Ovary (tissue), 3 donors: ENCODE measurements around the gene STXBP1.
A peak's percentile ranks its signal among the peaks of the same experiment; 100 is the strongest.

Experiments
- CTCF ChIP-seq, 3 donors: fragments of 450-650 bp in 2 of 3; fragments of 200-600 bp in 1 of 3; IDR thresholded peaks; one replicate each; pipeline versions ENCODE4 v1.5.1 to v1.8.0; 2016 to 2022; ENCODE audit warnings: antibody characterized with exemption in 3 of 3, mild to moderate bottlenecking in 1 of 3
- POLR2A ChIP-seq: fragments of 450-650 bp; IDR thresholded peaks from one replicate; pipeline ENCODE4 v1.6.1; 2017; ENCODE audit warnings: antibody characterized with exemption, mild to moderate bottlenecking, moderate library complexity
- donor health status: DM: no; HTN: no; CAD: no.

- peak; percentile 93 for TF ChIP-seq POLR2A
- peak; percentile 92 to 100 (median 100) for TF ChIP-seq CTCF (IDR thresholded peaks at IDR 0.05)
Measured at GRCh38 chr9:127734747-127735529, 122.9 kb downstream of the STXBP1 start, which contains the start of gene TOR2A.
